ENCODE measurements around the gene TSPAN33. TPM values are rescaled to one million over a fixed set of nuclear protein-coding genes. Genes with fewer than 3 reads are reported as not detected.

Gene TSPAN33
- total and polyA plus RNA-seq, 10 of the 15 experiments (the other 5 are each of a cell fraction or from before 2014, with no cell fraction given): 12.0 to 123 (median 86.3) TPM

DNA sequence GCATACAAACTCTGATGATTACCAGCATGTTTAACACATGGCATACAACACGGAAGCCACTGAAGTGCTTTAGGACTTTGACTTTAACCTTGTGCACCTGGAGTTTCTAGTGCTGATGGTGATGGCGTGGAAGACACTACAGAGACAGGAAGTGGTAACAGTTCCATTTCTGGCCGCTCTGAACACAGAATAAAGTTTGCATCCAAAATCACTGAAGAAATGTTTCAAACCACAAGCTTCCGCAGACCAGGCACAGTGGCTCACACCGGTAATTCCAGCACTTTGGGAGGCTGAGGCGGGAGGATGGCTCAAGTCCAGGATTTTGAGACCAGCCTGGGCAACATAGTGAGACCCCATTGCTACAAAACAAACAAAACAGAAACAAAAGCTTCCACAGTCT, 49.2 kb upstream of the TSPAN33 start (continued):
- TF ChIP-seq, protein P1, sequence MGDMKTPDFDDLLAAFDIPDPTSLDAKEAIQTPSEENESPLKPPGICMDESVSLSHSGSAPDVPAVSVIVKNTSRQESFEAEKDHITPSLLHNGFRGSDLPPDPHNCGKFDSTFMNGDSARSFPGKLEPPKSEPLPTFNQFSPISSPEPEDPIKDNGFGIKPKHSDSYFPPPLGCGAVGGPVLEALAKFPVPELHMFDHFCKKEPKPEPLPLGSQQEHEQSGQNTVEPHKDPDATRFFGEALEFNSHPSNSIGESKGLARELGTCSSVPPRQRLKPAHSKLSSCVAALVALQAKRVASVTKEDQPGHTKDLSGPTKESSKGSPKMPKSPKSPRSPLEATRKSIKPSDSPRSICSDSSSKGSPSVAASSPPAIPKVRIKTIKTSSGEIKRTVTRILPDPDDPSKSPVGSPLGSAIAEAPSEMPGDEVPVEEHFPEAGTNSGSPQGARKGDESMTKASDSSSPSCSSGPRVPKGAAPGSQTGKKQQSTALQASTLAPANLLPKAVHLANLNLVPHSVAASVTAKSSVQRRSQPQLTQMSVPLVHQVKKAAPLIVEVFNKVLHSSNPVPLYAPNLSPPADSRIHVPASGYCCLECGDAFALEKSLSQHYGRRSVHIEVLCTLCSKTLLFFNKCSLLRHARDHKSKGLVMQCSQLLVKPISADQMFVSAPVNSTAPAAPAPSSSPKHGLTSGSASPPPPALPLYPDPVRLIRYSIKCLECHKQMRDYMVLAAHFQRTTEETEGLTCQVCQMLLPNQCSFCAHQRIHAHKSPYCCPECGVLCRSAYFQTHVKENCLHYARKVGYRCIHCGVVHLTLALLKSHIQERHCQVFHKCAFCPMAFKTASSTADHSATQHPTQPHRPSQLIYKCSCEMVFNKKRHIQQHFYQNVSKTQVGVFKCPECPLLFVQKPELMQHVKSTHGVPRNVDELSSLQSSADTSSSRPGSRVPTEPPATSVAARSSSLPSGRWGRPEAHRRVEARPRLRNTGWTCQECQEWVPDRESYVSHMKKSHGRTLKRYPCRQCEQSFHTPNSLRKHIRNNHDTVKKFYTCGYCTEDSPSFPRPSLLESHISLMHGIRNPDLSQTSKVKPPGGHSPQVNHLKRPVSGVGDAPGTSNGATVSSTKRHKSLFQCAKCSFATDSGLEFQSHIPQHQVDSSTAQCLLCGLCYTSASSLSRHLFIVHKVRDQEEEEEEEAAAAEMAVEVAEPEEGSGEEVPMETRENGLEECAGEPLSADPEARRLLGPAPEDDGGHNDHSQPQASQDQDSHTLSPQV (IDR thresholded peaks at IDR 0.05): 0 out of 2 replicates have a peak, but pooled peaks have one; percentile 24
- no peak for TF ChIP-seq ZBED1 (IDR thresholded peaks at IDR 0.05; ENCODE audit: borderline replicate concordance)
- TF ChIP-seq EED (IDR thresholded peaks at IDR 0.05; ENCODE audit: low read depth): peak; percentile 90
- TF ChIP-seq CUX1 (IDR thresholded peaks at IDR 0.05; ENCODE audit: insufficient replicate concordance, low read depth, low read length): no peak
- TF ChIP-seq, protein P2, sequence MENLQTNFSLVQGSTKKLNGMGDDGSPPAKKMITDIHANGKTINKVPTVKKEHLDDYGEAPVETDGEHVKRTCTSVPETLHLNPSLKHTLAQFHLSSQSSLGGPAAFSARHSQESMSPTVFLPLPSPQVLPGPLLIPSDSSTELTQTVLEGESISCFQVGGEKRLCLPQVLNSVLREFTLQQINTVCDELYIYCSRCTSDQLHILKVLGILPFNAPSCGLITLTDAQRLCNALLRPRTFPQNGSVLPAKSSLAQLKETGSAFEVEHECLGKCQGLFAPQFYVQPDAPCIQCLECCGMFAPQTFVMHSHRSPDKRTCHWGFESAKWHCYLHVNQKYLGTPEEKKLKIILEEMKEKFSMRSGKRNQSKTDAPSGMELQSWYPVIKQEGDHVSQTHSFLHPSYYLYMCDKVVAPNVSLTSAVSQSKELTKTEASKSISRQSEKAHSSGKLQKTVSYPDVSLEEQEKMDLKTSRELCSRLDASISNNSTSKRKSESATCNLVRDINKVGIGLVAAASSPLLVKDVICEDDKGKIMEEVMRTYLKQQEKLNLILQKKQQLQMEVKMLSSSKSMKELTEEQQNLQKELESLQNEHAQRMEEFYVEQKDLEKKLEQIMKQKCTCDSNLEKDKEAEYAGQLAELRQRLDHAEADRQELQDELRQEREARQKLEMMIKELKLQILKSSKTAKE (IDR thresholded peaks at IDR 0.05; ENCODE audit: low read depth, poor library complexity, severe bottlenecking): peak; percentile 49
- no peak for TF ChIP-seq RBBP5 (conservative IDR thresholded peaks at IDR 0.05)
- 0 out of 2 replicates have a peak, but pooled peaks have one; percentile 33 for TF ChIP-seq ZNF217 (IDR thresholded peaks at IDR 0.05)
- no peak for TF ChIP-seq HDGF (IDR thresholded peaks at IDR 0.05)
- peak; percentile 30 to 63; a peak in 3 of 4 replicates for TF ChIP-seq IKZF2 (IDR thresholded peaks at IDR 0.05)
- no peak for TF ChIP-seq PKNOX1 (IDR thresholded peaks at IDR 0.05)
- no peak for TF ChIP-seq NFYB (IDR thresholded peaks at IDR 0.05; ENCODE audit: insufficient read depth, low read depth, low read length)

Measured in GM12878 (cell line).